A549 (cell line): ENCODE results near the gene ZNF474.

Experiments
- CTCF ChIP-seq: fragments of >200 bp; sonication (Bioruptor Twin); formaldehyde crosslinking; IDR thresholded peaks from 3 replicates; pipeline ENCODE4 v1.5.1; 2016
- ELK1 ChIP-seq: fragments of 150-350 bp; IDR thresholded peaks from 2 replicates; pipeline ENCODE4 v1.6.1; 2014; ENCODE audit warnings: low read depth, mild to moderate bottlenecking, low read length
- GATA3 ChIP-seq: IDR thresholded peaks from 2 replicates; pipeline ENCODE4 v1.6.1; 2012; ENCODE audit warnings: borderline replicate concordance
- HOXA7 ChIP-seq: fragments of 250-450 bp; sonication (Bioruptor Pico); IDR thresholded peaks from 2 replicates; pipeline ENCODE4 v1.5.0; 2020; ENCODE audit warnings: mild to moderate bottlenecking, moderate library complexity
- JUN ChIP-seq, 2 experiments: fragments of >200 bp; sonication (Bioruptor Twin); formaldehyde crosslinking; IDR thresholded peaks; 2 replicates in 1 of 2; 3 replicates in 1 of 2; pipeline ENCODE4 v1.6.1; 2016 to 2017
- MAFK ChIP-seq: fragments of 450-650 bp; IDR thresholded peaks from 2 replicates; pipeline ENCODE4 v1.6.1; 2014; ENCODE audit not compliant: partially characterized antibody
- MAX ChIP-seq: IDR thresholded peaks from 2 replicates; pipeline ENCODE4 v1.6.1; 2012
- POLR2A ChIP-seq: IDR thresholded peaks from 2 replicates; pipeline ENCODE4 v1.6.1; 2012; ENCODE audit warnings: mild to moderate bottlenecking, low read length
- POLR2AphosphoS2 ChIP-seq: conservative IDR thresholded peaks from 2 replicates; pipeline ENCODE4 v1.6.1; 2012; ENCODE audit warnings: low read length, improper control_type of control experiment, inconsistent platforms
- RCOR1 ChIP-seq: fragments of 150-350 bp; IDR thresholded peaks from 2 replicates; pipeline ENCODE4 v1.6.1; 2014; ENCODE audit warnings: antibody characterized with exemption, low read length, low read depth
- REST ChIP-seq: fragments of 200-600 bp; sonication (generic); IDR thresholded peaks from 2 replicates; pipeline ENCODE4 v1.6.1; 2016; ENCODE audit warnings: antibody characterized with exemption, mild to moderate bottlenecking, moderate library complexity
- RFX5 ChIP-seq: fragments of 450-650 bp; IDR thresholded peaks from 2 replicates; pipeline ENCODE4 v1.7.1; 2014; ENCODE audit warnings: antibody characterized with exemption, mild to moderate bottlenecking, moderate library complexity
- SMC3 ChIP-seq: fragments of >200 bp; sonication (Bioruptor Twin); formaldehyde crosslinking; IDR thresholded peaks from 3 replicates; pipeline ENCODE4 v1.6.1; 2018; ENCODE audit warnings: inconsistent platforms
- USF2 ChIP-seq: fragments of 450-650 bp; IDR thresholded peaks from 2 replicates; pipeline ENCODE4 v1.6.1; 2014; ENCODE audit warnings: antibody characterized with exemption

- TF ChIP-seq POLR2A (no peak), HOXA7 (no peak), CTCF (peak; percentile 59), ELK1 (no peak), POLR2AphosphoS2 (no peak), RCOR1 (no peak), USF2 (no peak), RFX5 (no peak), GATA3 (no peak), MAX (no peak), JUN (IDR thresholded peaks at IDR 0.05) (no peak), REST (no peak), SMC3 (peak; percentile 62), MAFK (no peak)
These were observed 27.5 kb downstream of the ZNF474 start for GRCh38 chr5:122156724-122157325.
